Lung microvascular endothelial cell (primary cell): Measurements from ENCODE around the gene SMKR1. TPM values are rescaled to one million over a fixed set of nuclear protein-coding genes. Genes with fewer than 3 reads are reported as not detected.

ENCODE experiments used
- total RNA-seq: library from RNA; depleted of rRNA; stranded (reverse); fragments of >200 nt; gene quantifications from 2 replicates; pipeline ENCODE4 v1.2.1, GENCODE V29; 2014

The SMKR1 gene
- total RNA-seq, 1 donor from 2014 or later = 0.20 TPM

Other genes with a start within 250 kb of the SMKR1 start
- 1.8 and 2.6 TPM in 2 replicates for gene STRIP2, start 68.1 kb upstream of the SMKR1 start, total RNA-seq
- 7.8 and 12.9 TPM in 2 replicates for gene NRF1, start 109.2 kb downstream of the SMKR1 start, total RNA-seq